Fibroblast of lung (primary cell): ENCODE data around the gene KCTD13. TPM values are rescaled to one million over a fixed set of nuclear protein-coding genes. Genes with fewer than 3 reads are reported as not detected.

Experiments
- DNase-seq, 2 donors: peaks; one replicate each; pipeline versions ENCODE4 v3.0.0 to v3.0.0-alpha.2; 2010; ENCODE audit warnings: low read depth in 2 of 2
- H2AFZ ChIP-seq: 2 replicates; pipeline ENCODE4 v1.5.1; 2012; ENCODE audit warnings: low read length, control low read depth, inconsistent platforms
- H3K27ac ChIP-seq: 2 replicates; pipeline ENCODE4 v1.5.1; 2011; ENCODE audit warnings: low read length, control low read depth; ENCODE audit not compliant: insufficient read depth
- H3K27me3 ChIP-seq: 2 replicates; pipeline ENCODE4 v1.5.1; 2011; ENCODE audit warnings: mild to moderate bottlenecking, low read length; ENCODE audit not compliant: control insufficient read depth, insufficient read depth
- H3K36me3 ChIP-seq: 2 replicates; pipeline ENCODE4 v1.5.1; 2011; ENCODE audit warnings: low read length; ENCODE audit not compliant: control insufficient read depth, insufficient read depth
- H3K4me1 ChIP-seq: 2 replicates; pipeline ENCODE4 v1.5.1; 2011; ENCODE audit warnings: low read length; ENCODE audit not compliant: control insufficient read depth, insufficient read depth; ENCODE audit errors: extremely low read depth
- H3K4me2 ChIP-seq: 2 replicates; pipeline ENCODE4 v1.5.1; 2011; ENCODE audit warnings: low read length, control low read depth; ENCODE audit not compliant: insufficient read depth; ENCODE audit errors: extremely low read depth
- H3K4me3 ChIP-seq, 4 experiments: fragments of 200-600 bp in 1 of 4; sonication (generic) in 1 of 4; replicated peaks in 1 of 4; 2 replicates each; pipeline ENCODE4 v1.5.1; 2011 to 2016; ENCODE audit warnings: low read length in 4 of 4, low read depth in 3 of 4, mild to moderate bottlenecking in 3 of 4, control low read depth in 2 of 4, inconsistent platforms in 1 of 4, mixed read lengths in 1 of 4; ENCODE audit not compliant: insufficient read depth in 1 of 4; ENCODE audit errors: control extremely low read depth in 1 of 4
- H3K79me2 ChIP-seq: 2 replicates; pipeline ENCODE4 v1.5.1; 2012; ENCODE audit warnings: mild to moderate bottlenecking, low read length, inconsistent platforms; ENCODE audit not compliant: control insufficient read depth, insufficient read depth
- H3K9ac ChIP-seq: 2 replicates; pipeline ENCODE4 v1.5.1; 2011; ENCODE audit warnings: mild to moderate bottlenecking, low read length, control low read depth; ENCODE audit not compliant: insufficient read depth
- H3K9me3 ChIP-seq: 2 replicates; pipeline ENCODE4 v1.5.1; 2012; ENCODE audit warnings: low read depth, low read length; ENCODE audit not compliant: control insufficient read depth, insufficient read depth
- H4K20me1 ChIP-seq: 2 replicates; pipeline ENCODE4 v1.5.1; 2011; ENCODE audit warnings: low read length; ENCODE audit not compliant: control insufficient read depth, insufficient read depth; ENCODE audit errors: extremely low read depth
- EZH2 ChIP-seq: IDR thresholded peaks from 2 replicates; pipeline ENCODE4 v1.5.1; 2012; ENCODE audit warnings: low read length, control low read depth, mild to moderate bottlenecking; ENCODE audit errors: missing control alignments
- polyA plus RNA-seq, 2 donors: library from polyadenylated mRNA; depleted of rRNA in 1 of 2; stranded (reverse) in 1 of 2; unstranded in 1 of 2; fragments of >200 nt; gene quantifications; 2 replicates each; pipeline ENCODE4 v1.2.1, GENCODE V29; 2011 to 2012; ENCODE audit warnings: missing spikeins in 1 of 2
- total RNA-seq: library from RNA; depleted of rRNA; stranded (reverse); fragments of >200 nt; gene quantifications from 2 replicates; pipeline ENCODE4 v1.2.1, GENCODE V29; 2014
- TF ChIP-seq, protein P1 (sequence below), 2 donors: IDR thresholded peaks in 1 of 2; conservative IDR thresholded peaks in 1 of 2; 1 replicate in 1 of 2; 2 replicates in 1 of 2; pipeline ENCODE4 v1.5.1; 2011 to 2012; ENCODE audit warnings: low read length in 2 of 2, control low read depth in 1 of 2, inconsistent platforms in 1 of 2, low read depth in 1 of 2, mild to moderate bottlenecking in 1 of 2

The KCTD13 gene
- total and polyA plus RNA-seq, 2 donors (not counting 1 experiment from before 2014, with no cell fraction given), result 5.9 to 6.3 TPM

DNA sequence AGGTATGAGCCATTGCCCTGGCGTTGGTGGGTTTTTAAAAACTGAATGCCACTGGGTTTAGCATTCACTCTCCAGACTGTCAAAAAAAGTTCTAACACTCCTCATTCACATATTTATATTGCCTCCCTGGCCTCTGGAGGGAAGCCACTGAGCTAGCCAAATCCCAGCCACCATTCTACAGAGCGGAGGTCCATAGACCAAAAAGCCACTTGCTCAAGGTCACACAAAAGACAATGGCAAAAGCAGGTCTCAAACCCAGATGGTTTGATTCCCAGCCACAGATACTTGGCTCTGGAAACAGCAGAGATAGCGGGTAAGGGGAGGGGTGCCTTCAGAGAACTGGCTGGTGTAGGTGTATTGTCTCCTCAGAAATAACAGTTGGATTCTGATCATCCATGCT, 45.0 kb downstream of the KCTD13 start:
- no peaks in the 10 kb centered on the region for H3K36me3 ChIP-seq
- H3K9ac ChIP-seq, result no peak overlapping the region
- no peak overlapping the region for H3K27ac ChIP-seq
- no peaks in the 10 kb centered on the region for H4K20me1 ChIP-seq
- H3K9me3 ChIP-seq, result no peaks in the 10 kb centered on the region
- no peak overlapping the region for H3K4me2 ChIP-seq
- DNase-seq, result no peak
- no peaks in the 10 kb centered on the region for H3K79me2 ChIP-seq
- no peak overlapping the region for H2AFZ ChIP-seq
- peaks cover 13% of the 10 kb centered on the region for H3K27me3 ChIP-seq
- H3K4me1 ChIP-seq, result no peaks in the 10 kb centered on the region
- no peak overlapping the region for H3K4me3 ChIP-seq
- TF ChIP-seq, protein P1, sequence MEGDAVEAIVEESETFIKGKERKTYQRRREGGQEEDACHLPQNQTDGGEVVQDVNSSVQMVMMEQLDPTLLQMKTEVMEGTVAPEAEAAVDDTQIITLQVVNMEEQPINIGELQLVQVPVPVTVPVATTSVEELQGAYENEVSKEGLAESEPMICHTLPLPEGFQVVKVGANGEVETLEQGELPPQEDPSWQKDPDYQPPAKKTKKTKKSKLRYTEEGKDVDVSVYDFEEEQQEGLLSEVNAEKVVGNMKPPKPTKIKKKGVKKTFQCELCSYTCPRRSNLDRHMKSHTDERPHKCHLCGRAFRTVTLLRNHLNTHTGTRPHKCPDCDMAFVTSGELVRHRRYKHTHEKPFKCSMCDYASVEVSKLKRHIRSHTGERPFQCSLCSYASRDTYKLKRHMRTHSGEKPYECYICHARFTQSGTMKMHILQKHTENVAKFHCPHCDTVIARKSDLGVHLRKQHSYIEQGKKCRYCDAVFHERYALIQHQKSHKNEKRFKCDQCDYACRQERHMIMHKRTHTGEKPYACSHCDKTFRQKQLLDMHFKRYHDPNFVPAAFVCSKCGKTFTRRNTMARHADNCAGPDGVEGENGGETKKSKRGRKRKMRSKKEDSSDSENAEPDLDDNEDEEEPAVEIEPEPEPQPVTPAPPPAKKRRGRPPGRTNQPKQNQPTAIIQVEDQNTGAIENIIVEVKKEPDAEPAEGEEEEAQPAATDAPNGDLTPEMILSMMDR (conservative IDR thresholded peaks at IDR 0.05 in 1 of 2, IDR thresholded peaks at IDR 0.05 in 1 of 2; ENCODE audit: low read depth in 1 of 2, low read length in 2 of 2), result no peak
- no peak for TF ChIP-seq EZH2

DNA sequence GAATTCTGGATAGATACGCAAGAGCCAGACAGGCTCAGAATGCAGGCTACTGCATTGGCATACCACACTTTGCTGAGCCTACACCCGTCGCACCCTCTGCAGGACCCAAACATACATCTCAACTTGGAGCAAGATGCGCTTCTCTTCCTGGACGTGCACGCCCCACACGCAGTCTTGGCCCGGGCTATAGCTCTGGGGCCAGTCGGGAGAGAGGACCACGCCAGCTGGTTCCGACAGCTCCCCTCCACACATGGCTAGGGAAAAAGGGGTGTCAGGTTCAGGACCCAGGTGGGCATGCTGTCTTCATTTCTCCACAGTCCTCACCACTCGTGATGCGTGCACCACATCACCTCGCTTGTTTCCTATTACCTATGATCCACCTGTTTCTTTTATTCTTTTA, 47.9 kb downstream of the KCTD13 start:
- Histone ChIP-seq H4K20me1 (no peaks in the 10 kb centered on the region), H3K79me2 (no peaks in the 10 kb centered on the region), H2AFZ (no peak overlapping the region), H3K9ac (no peak overlapping the region), H3K27ac (no peak overlapping the region), H3K27me3 (peaks cover 13% of the 10 kb centered on the region), H3K4me2 (no peak overlapping the region), H3K36me3 (no peaks in the 10 kb centered on the region), H3K4me3 (no peak overlapping the region), H3K4me1 (no peaks in the 10 kb centered on the region), H3K9me3 (no peaks in the 10 kb centered on the region)
- no peak for TF ChIP-seq EZH2
- TF ChIP-seq, protein P1 (conservative IDR thresholded peaks at IDR 0.05 in 1 of 2, IDR thresholded peaks at IDR 0.05 in 1 of 2; ENCODE audit: low read depth in 1 of 2, low read length in 2 of 2), result no peak
- no peak for DNase-seq

DNA sequence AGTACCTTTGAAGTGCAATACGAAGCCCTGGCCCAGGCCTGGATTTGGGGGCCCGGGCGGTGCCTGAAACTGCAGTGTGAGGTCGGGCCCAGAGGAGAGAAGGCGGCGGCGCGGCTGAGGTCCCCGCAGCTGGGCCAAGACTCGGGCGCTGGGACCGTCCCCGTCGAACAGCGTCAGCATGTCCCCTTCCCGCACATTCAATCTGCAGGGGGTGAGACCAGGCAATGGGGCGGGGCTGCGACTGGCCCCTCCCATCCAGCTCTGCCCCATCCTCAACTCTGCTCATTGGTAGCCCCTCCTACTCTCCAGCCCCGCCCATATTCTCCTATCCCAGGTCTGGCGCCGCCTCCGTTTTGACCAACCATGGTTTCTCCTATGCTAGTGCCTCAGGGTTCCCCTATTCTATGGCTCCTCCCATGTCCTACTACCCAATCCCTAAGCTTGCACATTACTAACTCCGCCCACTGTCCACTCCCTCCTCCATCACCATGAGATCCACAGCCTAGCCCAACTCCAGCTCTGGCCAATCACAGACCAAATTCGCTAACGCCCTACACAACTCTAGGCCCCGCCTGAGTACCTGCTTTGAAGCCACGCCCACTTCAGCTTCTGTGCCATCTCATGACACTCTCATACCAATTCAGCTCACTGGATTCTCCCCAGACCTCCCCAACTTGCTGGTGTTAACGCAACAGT, 48.6 kb downstream of the KCTD13 start:
- no peak overlapping the region for H3K4me3 ChIP-seq
- no peak overlapping the region for H3K4me2 ChIP-seq
- H3K9me3 ChIP-seq, result no peaks in the 10 kb centered on the region
- peaks cover 13% of the 10 kb centered on the region for H3K27me3 ChIP-seq
- H3K4me1 ChIP-seq, result no peaks in the 10 kb centered on the region
- H3K36me3 ChIP-seq, result no peaks in the 10 kb centered on the region
- H3K9ac ChIP-seq, result no peak overlapping the region
- H3K27ac ChIP-seq, result no peak overlapping the region
- peak; percentile 17 to 27 for DNase-seq
- no peaks in the 10 kb centered on the region for H4K20me1 ChIP-seq
- no peak overlapping the region for H2AFZ ChIP-seq
- TF ChIP-seq EZH2, result no peak
- TF ChIP-seq, protein P1 (conservative IDR thresholded peaks at IDR 0.05 in 1 of 2, IDR thresholded peaks at IDR 0.05 in 1 of 2; ENCODE audit: low read depth in 1 of 2, low read length in 2 of 2), result no peak
- H3K79me2 ChIP-seq, result no peaks in the 10 kb centered on the region
